Non-pigmented ciliary epithelial cell (primary cell): Measurements from ENCODE around the gene SLC9C1.

Experiments
- DNase-seq: peaks from one replicate; pipeline ENCODE4 v3.0.0-alpha.2; 2010; ENCODE audit warnings: low read depth

SLC9C1 gene

GRCh38 chr3:112111785-112112402 lies 182.1 kb downstream of the SLC9C1 start:
- peak; percentile 37 for DNase-seq

DNA sequence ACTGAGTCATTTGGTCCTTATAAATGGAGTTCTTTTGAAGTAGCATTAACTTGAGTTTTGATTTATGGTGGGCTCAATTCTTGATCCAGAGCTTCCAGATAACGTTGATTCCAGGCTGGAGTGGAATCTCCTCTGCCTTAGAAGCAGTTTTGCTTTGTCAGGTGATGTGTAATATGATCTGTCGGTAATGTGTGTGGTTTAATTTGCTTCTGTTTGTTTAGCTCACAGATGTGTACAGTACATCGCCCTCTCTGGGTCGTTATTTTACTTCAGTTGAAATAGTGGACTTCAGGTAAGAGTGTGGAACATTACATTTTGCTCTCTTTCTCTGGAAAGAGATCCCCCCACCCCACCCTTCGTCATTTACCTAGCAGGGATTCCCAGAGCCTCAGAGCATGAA lies 184.7 kb downstream of the SLC9C1 start:
- no peak for DNase-seq

GRCh38 chr3:112104774-112105173 lies 189.2 kb downstream of the SLC9C1 start:
- DNase-seq = no peak

DNA sequence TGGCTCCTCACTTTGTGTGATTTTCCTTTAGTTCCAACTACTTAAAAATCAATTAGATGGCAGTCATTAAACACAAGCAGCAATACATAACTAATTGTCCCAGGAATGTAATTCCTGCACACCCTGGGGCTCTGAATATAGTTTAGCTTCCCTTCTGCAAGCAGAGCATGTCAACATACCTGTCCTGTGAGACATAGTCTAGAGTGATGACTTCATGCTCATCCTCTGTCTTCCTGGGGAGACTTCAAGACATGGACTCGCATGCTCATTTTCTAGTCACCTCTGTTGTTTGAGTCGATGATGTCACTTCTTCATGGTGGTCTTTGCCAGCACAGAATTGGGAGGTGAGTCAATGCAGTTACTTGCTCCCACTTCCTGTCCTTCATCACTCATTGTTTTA lies 192.1 kb downstream of the SLC9C1 start:
- peak; percentile 69 for DNase-seq

- DNase-seq = peak; percentile 99
Measured at GRCh38 chr3:112097378-112097777, 196.6 kb downstream of the SLC9C1 start.

GRCh38 chr3:112096176-112096575 lies 197.8 kb downstream of the SLC9C1 start:
- DNase-seq = no peak

DNA sequence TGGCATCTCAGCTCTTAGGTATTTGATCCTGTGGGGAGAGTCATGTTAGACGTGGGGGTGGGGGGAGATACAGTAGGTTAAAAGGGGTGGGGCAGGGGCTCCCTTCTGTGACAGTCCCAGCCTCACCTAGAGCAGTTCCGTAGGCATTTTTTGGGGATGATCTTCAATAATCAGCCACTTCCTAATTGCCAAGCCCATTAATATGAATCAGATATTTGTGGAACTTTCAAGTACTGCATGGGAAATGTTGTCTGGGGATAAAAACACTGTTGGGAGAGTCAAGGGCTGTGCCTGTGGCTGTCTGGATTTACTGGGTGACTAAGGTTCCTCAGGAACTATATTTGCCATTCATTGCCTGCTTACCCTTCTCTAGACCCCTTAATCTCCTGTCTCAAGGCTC lies 198.3 kb downstream of the SLC9C1 start:
- no peak for DNase-seq

GRCh38 chr3:112093180-112093522 lies 200.9 kb downstream of the SLC9C1 start:
- no peak for DNase-seq

- no peak for DNase-seq
Measured at GRCh38 chr3:112092496-112093179, 201.4 kb downstream of the SLC9C1 start.

DNA sequence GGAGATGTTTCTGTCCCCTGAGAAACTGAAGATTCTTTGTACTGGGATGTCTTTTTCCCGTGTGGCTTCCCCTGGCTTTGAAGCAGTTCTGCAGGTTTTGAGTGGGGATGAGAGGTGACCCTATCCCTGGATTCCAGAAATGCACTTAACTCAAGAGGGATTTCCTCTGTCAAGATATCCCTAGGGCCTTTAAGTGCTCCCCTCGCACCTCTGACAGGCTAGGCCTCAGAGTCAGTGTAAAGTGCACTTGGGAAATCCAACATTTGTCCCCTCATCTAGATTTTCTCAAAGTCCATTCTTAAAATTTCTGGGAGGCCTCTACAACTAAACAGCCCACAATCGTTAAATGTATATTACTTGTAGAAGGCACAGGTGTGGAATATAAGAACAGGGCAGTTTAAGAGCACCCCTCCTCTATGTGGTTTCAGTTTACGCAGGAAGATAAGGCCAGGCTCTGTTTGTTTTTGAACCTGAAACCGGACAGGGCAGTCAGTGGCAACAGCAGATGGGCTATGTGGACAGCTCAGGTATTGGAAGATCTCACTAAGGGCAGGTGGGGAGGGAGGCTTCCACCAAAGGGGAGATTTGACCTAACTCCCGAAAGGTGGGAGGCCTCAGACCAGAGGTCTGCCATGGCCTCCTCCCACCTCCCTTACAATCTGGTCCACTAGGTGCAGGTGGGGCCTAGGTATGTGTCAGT lies 203.0 kb downstream of the SLC9C1 start:
- DNase-seq = no peak
